Measurements from ENCODE around the gene ABCC1.

The ABCC1 gene

GRCh38 chr16:15993946-15994665 is 44.7 kb downstream of the ABCC1 start:
- no peak for DNase-seq

GRCh38 chr16:15996432-15997109 is 47.2 kb downstream of the ABCC1 start:
- no peak for DNase-seq

GRCh38 chr16:16000685-16001084 is 51.3 kb downstream of the ABCC1 start:
- no peak for DNase-seq

GRCh38 chr16:16001596-16002255 is 52.3 kb downstream of the ABCC1 start:
- DNase-seq = no peak

GRCh38 chr16:16003719-16004313 is 54.4 kb downstream of the ABCC1 start:
- DNase-seq = no peak

- no peak for DNase-seq
Measured at GRCh38 chr16:16004314-16004749, 54.9 kb downstream of the ABCC1 start.

GRCh38 chr16:16005721-16006120 is 56.3 kb downstream of the ABCC1 start:
- DNase-seq = no peak

- no peak for DNase-seq
Measured at GRCh38 chr16:16006650-16007049, 57.2 kb downstream of the ABCC1 start.

GRCh38 chr16:16007743-16008111 is 58.3 kb downstream of the ABCC1 start:
- no peak for DNase-seq

- DNase-seq = no peak
Measured at GRCh38 chr16:16008666-16009065, 59.2 kb downstream of the ABCC1 start.

- no peak for DNase-seq
Measured at GRCh38 chr16:16009401-16009800, 60.0 kb downstream of the ABCC1 start.

- DNase-seq = no peak
Measured at GRCh38 chr16:16010194-16010593, 60.8 kb downstream of the ABCC1 start.

GRCh38 chr16:16012144-16012543 is 62.7 kb downstream of the ABCC1 start:
- no peak for DNase-seq

- no peak for DNase-seq
Measured at GRCh38 chr16:16013812-16014211, 64.4 kb downstream of the ABCC1 start.

- DNase-seq = no peak
Measured at GRCh38 chr16:16014329-16015224, 65.2 kb downstream of the ABCC1 start.

GRCh38 chr16:16015849-16016248 is 66.4 kb downstream of the ABCC1 start:
- no peak for DNase-seq

- no peak for DNase-seq
Measured at GRCh38 chr16:16016388-16016964, 67.1 kb downstream of the ABCC1 start.

- no peak for DNase-seq
Measured at GRCh38 chr16:16017812-16018211, 68.4 kb downstream of the ABCC1 start.

- no peak for DNase-seq
Measured at GRCh38 chr16:16018705-16019104, 69.3 kb downstream of the ABCC1 start.

- DNase-seq = no peak
Measured at GRCh38 chr16:16019488-16019887, 70.1 kb downstream of the ABCC1 start.

GRCh38 chr16:16020291-16020690 is 70.9 kb downstream of the ABCC1 start:
- DNase-seq = no peak

- DNase-seq = no peak
Measured at GRCh38 chr16:16021020-16021419, 71.6 kb downstream of the ABCC1 start.
